GM19035 (cell line): ENCODE measurements around the gene RFNG.

Experiments
- ATAC-seq: cut with Tn5 transposase; IDR thresholded peaks from one replicate; pipeline ENCODE4 v1.9.1; 2021; ENCODE audit not compliant: unreplicated experiment

RFNG gene

GRCh38 chr17:82016061-82016874 is 35.3 kb downstream of the RFNG start:
- no peak for ATAC-seq

GRCh38 chr17:82015311-82015971 is 36.2 kb downstream of the RFNG start:
- ATAC-seq = no peak

- no peak for ATAC-seq
Observed at GRCh38 chr17:82014971-82015310, 36.7 kb downstream of the RFNG start.

GRCh38 chr17:82014432-82014831 is 37.2 kb downstream of the RFNG start:
- no peak for ATAC-seq

GRCh38 chr17:82013772-82014321 is 37.8 kb downstream of the RFNG start:
- ATAC-seq = no peak

- no peak for ATAC-seq
Observed at GRCh38 chr17:82013341-82013740, 38.3 kb downstream of the RFNG start.

GRCh38 chr17:82012640-82013295 is 38.8 kb downstream of the RFNG start:
- no peak for ATAC-seq

GRCh38 chr17:82012261-82012639 is 39.4 kb downstream of the RFNG start:
- no peak for ATAC-seq

- no peak for ATAC-seq
Observed at GRCh38 chr17:82011617-82012187, 39.9 kb downstream of the RFNG start.

GRCh38 chr17:82010575-82011525 is 40.8 kb downstream of the RFNG start:
- ATAC-seq = no peak

- ATAC-seq = no peak
Observed at GRCh38 chr17:82009413-82009812, 42.2 kb downstream of the RFNG start.

GRCh38 chr17:82008941-82009405 is 42.6 kb downstream of the RFNG start:
- no peak for ATAC-seq

- no peak for ATAC-seq
Observed at GRCh38 chr17:82008258-82008940, 43.2 kb downstream of the RFNG start.

- ATAC-seq = no peak
Observed at GRCh38 chr17:82007495-82008257, 43.9 kb downstream of the RFNG start.

- ATAC-seq = no peak
Observed at GRCh38 chr17:82007228-82007494, 44.5 kb downstream of the RFNG start.

GRCh38 chr17:82006468-82007227 is 45.0 kb downstream of the RFNG start:
- no peak for ATAC-seq

- no peak for ATAC-seq
Observed at GRCh38 chr17:82005701-82006348, 45.8 kb downstream of the RFNG start.
